HEK293T (cell line): ENCODE measurements around the gene ALLC.

Experiments used
- ARNT ChIP-seq: fragments of 450-650 bp; IDR thresholded peaks from 2 replicates; pipeline ENCODE4 v1.6.1; 2017; ENCODE audit warnings: mild to moderate bottlenecking
- FOXK2 ChIP-seq: fragments of 450-650 bp; IDR thresholded peaks from 2 replicates; pipeline ENCODE4 v1.6.1; 2016; ENCODE audit warnings: mild to moderate bottlenecking
- FOXM1 ChIP-seq: fragments of 450-650 bp; IDR thresholded peaks from 2 replicates; pipeline ENCODE4 v1.6.1; 2017; ENCODE audit warnings: mild to moderate bottlenecking, borderline replicate concordance
- SP1 ChIP-seq: fragments of 450-650 bp; IDR thresholded peaks from 2 replicates; pipeline ENCODE4 v1.6.1; 2017
- ZNF384 ChIP-seq: fragments of 450-650 bp; IDR thresholded peaks from 2 replicates; pipeline ENCODE4 v1.6.1; 2016
- TF ChIP-seq, protein P1 (sequence below): fragments of 450-650 bp; IDR thresholded peaks from 2 replicates; pipeline ENCODE4 v1.6.1; 2016

DNA sequence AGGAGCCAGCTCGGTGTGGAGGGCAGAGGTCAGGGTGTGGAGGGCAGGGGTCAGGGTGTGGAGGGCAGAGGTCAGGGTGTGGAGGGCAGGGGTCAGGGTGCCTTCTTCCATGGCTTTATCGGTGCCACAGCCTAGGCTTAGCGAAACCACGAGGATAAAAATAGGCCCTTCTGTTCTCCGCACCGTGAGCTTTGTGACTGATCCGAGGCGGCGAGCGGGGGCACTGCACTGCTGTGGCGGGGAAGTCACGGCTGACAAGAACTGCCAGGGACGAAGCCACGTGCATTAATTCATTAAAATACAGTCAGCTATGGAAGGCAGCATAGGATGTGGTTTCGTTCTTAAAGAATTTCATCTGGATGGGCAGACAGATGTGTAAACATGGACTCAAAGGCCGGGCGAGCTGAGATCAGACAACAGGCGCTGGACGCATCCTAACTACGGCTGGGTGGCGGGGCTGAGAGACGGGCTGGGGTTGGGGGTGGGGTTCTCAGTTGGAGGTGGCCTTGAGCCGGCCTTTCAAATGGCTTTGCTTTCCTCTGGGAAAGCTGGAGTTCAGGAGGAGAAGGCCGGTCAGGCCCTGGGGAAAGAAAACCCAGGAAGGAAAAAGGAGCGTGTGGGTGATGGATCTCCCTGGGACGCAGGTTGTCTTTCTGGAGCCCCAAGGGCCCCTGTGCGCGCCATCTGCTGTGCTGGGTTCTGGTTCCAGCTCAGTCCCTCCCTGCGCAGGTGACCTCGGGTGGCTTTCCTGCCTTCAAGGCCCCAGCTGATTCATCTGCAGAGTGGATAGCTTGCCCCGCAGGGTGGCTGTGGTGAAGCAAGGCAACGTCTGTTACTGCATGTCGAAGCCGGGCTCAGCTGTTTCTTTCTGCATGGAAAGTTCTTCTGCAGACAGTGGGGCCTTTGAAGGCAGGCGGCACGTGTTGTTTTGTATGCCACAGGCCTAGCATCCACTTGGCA, 958 bp upstream of the ALLC start:
- TF ChIP-seq FOXM1 (no peak), ZNF384 (no peak), SP1 (no peak), FOXK2 (no peak), ARNT (no peak)
- TF ChIP-seq, protein P1, sequence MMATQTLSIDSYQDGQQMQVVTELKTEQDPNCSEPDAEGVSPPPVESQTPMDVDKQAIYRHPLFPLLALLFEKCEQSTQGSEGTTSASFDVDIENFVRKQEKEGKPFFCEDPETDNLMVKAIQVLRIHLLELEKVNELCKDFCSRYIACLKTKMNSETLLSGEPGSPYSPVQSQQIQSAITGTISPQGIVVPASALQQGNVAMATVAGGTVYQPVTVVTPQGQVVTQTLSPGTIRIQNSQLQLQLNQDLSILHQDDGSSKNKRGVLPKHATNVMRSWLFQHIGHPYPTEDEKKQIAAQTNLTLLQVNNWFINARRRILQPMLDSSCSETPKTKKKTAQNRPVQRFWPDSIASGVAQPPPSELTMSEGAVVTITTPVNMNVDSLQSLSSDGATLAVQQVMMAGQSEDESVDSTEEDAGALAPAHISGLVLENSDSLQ = no peak
